K562 (cell line): ENCODE data around the gene MED28. TPM values are rescaled to one million over a fixed set of nuclear protein-coding genes. Genes with fewer than 3 reads are reported as not detected.

Source experiments
- ATAC-seq: fragments of 200-7000 bp; cut with Tn5 transposase; 3 replicates; pipeline ENCODE4 v1.9.1; 2020; ENCODE audit warnings: moderate library complexity
- BruUV-seq: library from RNA; stranded (reverse); fragments of 400-500 nt; replicated peaks from 2 replicates; lab custom pipeline; 2021; lab: Mats Ljungman, UMichigan
- CTCF ChIA-PET: fragments of 300-600 bp; formaldehyde crosslinking; extraction: SDS; loops from one replicate; lab custom pipeline; 2021; ENCODE audit warnings: low intra/inter-chr PET ratio; lab: Yijun Ruan, JAX
- POLR2A ChIA-PET: fragments of 300-600, 350-650 bp; sonication (Branson Sonifier 250); formaldehyde crosslinking; extraction: SDS; loops from one replicate; lab custom pipeline; 2021; ENCODE audit warnings: antibody characterized with exemption, inconsistent platforms; lab: Yijun Ruan, JAX
- DNase-seq, 4 experiments: peaks; one replicate each; pipeline versions ENCODE4 v3.0.0 to v3.0.0-alpha.2; 2011 to 2018; ENCODE audit warnings: low spot score in 3 of 4, mixed read lengths in 3 of 4; ENCODE audit errors: extremely low read depth in 1 of 4
- FAIRE-seq: peaks from 2 replicates; lab custom pipeline; 2011; peaks lifted over from hg19 to GRCh38; lab: Jason Lieb, UNC
- H2AFZ ChIP-seq: 2 replicates; pipeline ENCODE4 v1.6.0; 2011; ENCODE audit warnings: low read depth, low read length, control low read depth, inconsistent platforms
- H3K27ac ChIP-seq: fragments of 200-600 bp; 3 replicates; pipeline ENCODE4 v1.8.0; 2011; ENCODE audit warnings: low read depth, mild to moderate bottlenecking, control low read depth, inconsistent platforms, low read length, moderate library complexity, mixed read lengths; ENCODE audit errors: extremely low read depth
- H3K27me3 ChIP-seq, 2 experiments: fragments of 300-600 bp in 1 of 2; 2 replicates in 1 of 2; 3 replicates in 1 of 2; pipeline versions ENCODE4 v1.6.0 to v1.8.0; 2011; ENCODE audit warnings: inconsistent platforms in 2 of 2, low read length in 2 of 2, mild to moderate bottlenecking in 1 of 2, mixed read lengths in 1 of 2, moderate library complexity in 1 of 2; ENCODE audit not compliant: control insufficient read depth in 2 of 2, insufficient read depth in 2 of 2
- H3K36me3 ChIP-seq: fragments of 300-600 bp; 3 replicates; pipeline ENCODE4 v1.8.0; 2011; ENCODE audit warnings: mild to moderate bottlenecking, low read length, inconsistent platforms; ENCODE audit not compliant: control insufficient read depth, insufficient read depth
- H3K4me1 ChIP-seq, 2 experiments: fragments of 200-600 bp in 1 of 2; replicated peaks in 1 of 2; 2 replicates in 1 of 2; 3 replicates in 1 of 2; pipeline versions ENCODE4 v1.5.1 to v1.8.0; 2011; ENCODE audit warnings: inconsistent platforms in 2 of 2, low read length in 2 of 2, mild to moderate bottlenecking in 1 of 2, mixed read lengths in 1 of 2, moderate library complexity in 1 of 2; ENCODE audit not compliant: control insufficient read depth in 2 of 2, insufficient read depth in 2 of 2
- H3K4me2 ChIP-seq: 2 replicates; pipeline ENCODE4 v1.6.1; 2011; ENCODE audit warnings: low read length, control low read depth, inconsistent platforms, mixed read lengths; ENCODE audit not compliant: insufficient read depth
- H3K4me3 ChIP-seq: fragments of 200-600 bp; sonication (generic), shearing (Covaris generic); 2 replicates; pipeline ENCODE4 v1.5.1; 2016; ENCODE audit warnings: control low read depth, inconsistent platforms
- H3K79me2 ChIP-seq: fragments of 200-600 bp; 3 replicates; pipeline ENCODE4 v1.8.0; 2011; ENCODE audit warnings: low read length, inconsistent platforms; ENCODE audit not compliant: control insufficient read depth, insufficient read depth
- H3K9ac ChIP-seq, 2 experiments: 2 replicates each; pipeline versions ENCODE4 v1.6.0 to v1.6.1; 2011; ENCODE audit warnings: low read depth in 2 of 2, low read length in 2 of 2, control low read depth in 1 of 2, inconsistent platforms in 1 of 2, mild to moderate bottlenecking in 1 of 2, mixed read lengths in 1 of 2; ENCODE audit not compliant: insufficient read depth in 1 of 2
- H3K9me1 ChIP-seq: one replicate; pipeline ENCODE4 v1.6.0; 2011; ENCODE audit warnings: inconsistent platforms, mild to moderate bottlenecking, low read length, moderate library complexity; ENCODE audit not compliant: control insufficient read depth, insufficient read depth
- H3K9me3 ChIP-seq: replicated peaks from 2 replicates; pipeline ENCODE4 v1.5.1; 2011; ENCODE audit warnings: low read depth, low read length, inconsistent platforms; ENCODE audit not compliant: control insufficient read depth, insufficient read depth
- H4K20me1 ChIP-seq: replicated peaks from 2 replicates; pipeline ENCODE4 v1.6.1; 2011; ENCODE audit warnings: low read length, inconsistent platforms, mixed read lengths; ENCODE audit not compliant: control insufficient read depth, insufficient read depth
- MCM2 ChIP-seq: fragments of 450-650 bp; IDR thresholded peaks from 2 replicates; pipeline ENCODE4 v1.6.1; 2017; ENCODE audit warnings: low read depth, mild to moderate bottlenecking
- POLR3G ChIP-seq: IDR thresholded peaks from 2 replicates; pipeline ENCODE4 v1.6.1; 2011; ENCODE audit not compliant: insufficient read length, insufficient replicate concordance; ENCODE audit errors: extremely low read depth
- RNF2 ChIP-seq: sonication (generic); IDR thresholded peaks from 2 replicates; pipeline ENCODE4 v1.6.1; 2016
- SNIP1 ChIP-seq: fragments of 450-650 bp; IDR thresholded peaks from 2 replicates; pipeline ENCODE4 v1.7.1; 2017; ENCODE audit warnings: low read depth, mild to moderate bottlenecking
- SUPT5H ChIP-seq: fragments of 450-650 bp; IDR thresholded peaks from 2 replicates; pipeline ENCODE4 v1.6.1; 2016
- TGIF2 ChIP-seq: sonication (generic); formaldehyde crosslinking; IDR thresholded peaks from 2 replicates; pipeline ENCODE4 v1.8.1; 2022; ENCODE audit warnings: mild to moderate bottlenecking, missing genetic modification reagents, moderate library complexity
- TOE1 ChIP-seq, 2 experiments: fragments of 450-650 bp in 1 of 2; sonication (generic) in 1 of 2; formaldehyde crosslinking in 1 of 2; IDR thresholded peaks; 2 replicates each; pipeline versions ENCODE4 v1.7.1 to v1.8.0; 2016 to 2022; ENCODE audit warnings: borderline replicate concordance in 2 of 2, mild to moderate bottlenecking in 2 of 2, antibody characterized with exemption in 1 of 2, inconsistent platforms in 1 of 2, low read depth in 1 of 2, missing genetic modification reagents in 1 of 2, moderate library complexity in 1 of 2
- WHSC1 ChIP-seq: IDR thresholded peaks from one replicate; pipeline ENCODE4 v1.6.1; 2012; ENCODE audit warnings: low read length, control low read depth, inconsistent platforms
- WGBS: fragments of 100-300 bp; shearing (Covaris generic); methylation state at CpG from one replicate; pipeline ENCODE4 v1.1.6; 2016; ENCODE audit warnings: low coverage, mixed read lengths; ENCODE audit not compliant: insufficient coverage; ENCODE audit errors: missing lambda C conversion rate; 5-methylcytosine and 5-hydroxymethylcytosine counted together
- in situ Hi-C: fragments of 300-500 bp; cut with MboI; formaldehyde crosslinking; loops from 4 replicates; pipeline ENCODE4 v1.15.0; 2018; ENCODE audit warnings: inconsistent platforms, mixed read lengths
- intact Hi-C: fragments of 100-400 bp; cut with micrococcal nuclease; formaldehyde crosslinking; loops from 2 replicates; pipeline ENCODE4 v1.14.2; 2022
- polyA plus RNA-seq, 8 experiments: library from polyadenylated mRNA; depleted of rRNA in 4 of 8; stranded (reverse) in 5 of 8; unstranded in 3 of 8; fragments of >200 nt; fragmentation: Nextera tagmentation in 2 of 8; fragmentation: Illumina TruSeq in 1 of 8; extraction: Ambion mirVana in 2 of 8; extraction: Trizol in 1 of 8; gene quantifications; 2 replicates each; pipeline versions ENCODE4 v1.2.1 to v1.2.3, GENCODE V29; 2011 to 2014; ENCODE audit warnings: inconsistent platforms in 1 of 8, missing spikeins in 1 of 8
- total RNA-seq, 7 experiments: library from RNA; depleted of rRNA in 6 of 7; stranded (reverse); fragments of >200 nt in 6 of 7; fragmentation: Illumina TruSeq in 2 of 7; extraction: Trizol in 2 of 7; gene quantifications; 2 replicates each; pipeline versions ENCODE4 v1.2.1 to v1.2.3, GENCODE V29; 2011 to 2021; ENCODE audit warnings: low replicate concordance in 1 of 7
- TF ChIP-seq, protein P1 (sequence below): fragments of 450-650 bp; IDR thresholded peaks from 2 replicates; pipeline ENCODE4 v1.6.1; 2016; ENCODE audit warnings: low read depth, mild to moderate bottlenecking, moderate library complexity

Gene MED28
- total and polyA plus RNA-seq, 9 of the 15 experiments (the other 6 are each of a cell fraction or from before 2014, with no cell fraction given): 15.5 to 93.8 (median 50.5) TPM

DNA sequence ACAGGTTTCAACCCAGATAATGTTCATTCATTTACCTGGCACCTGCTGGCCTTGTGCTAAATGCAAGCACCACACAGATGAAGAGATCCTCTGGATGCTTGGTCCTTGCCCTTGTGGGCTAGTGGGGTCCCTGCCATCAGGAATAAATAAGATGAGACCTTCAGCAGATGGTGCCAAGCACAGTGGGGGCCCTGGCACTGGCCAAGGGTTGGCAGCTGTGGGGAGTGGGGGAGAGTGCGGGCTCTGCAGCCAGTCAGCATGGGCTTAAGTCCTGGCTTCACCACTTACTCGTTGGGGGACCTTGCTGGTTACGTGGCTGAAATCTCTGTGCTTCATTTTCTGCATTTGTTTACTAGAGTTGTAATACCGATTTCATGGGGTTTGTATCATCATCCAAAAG lies 30.5 kb upstream of the MED28 start (continued):
- TF ChIP-seq, protein P1, sequence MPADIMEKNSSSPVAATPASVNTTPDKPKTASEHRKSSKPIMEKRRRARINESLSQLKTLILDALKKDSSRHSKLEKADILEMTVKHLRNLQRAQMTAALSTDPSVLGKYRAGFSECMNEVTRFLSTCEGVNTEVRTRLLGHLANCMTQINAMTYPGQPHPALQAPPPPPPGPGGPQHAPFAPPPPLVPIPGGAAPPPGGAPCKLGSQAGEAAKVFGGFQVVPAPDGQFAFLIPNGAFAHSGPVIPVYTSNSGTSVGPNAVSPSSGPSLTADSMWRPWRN: no peak
- no peak for TF ChIP-seq WHSC1
- TF ChIP-seq, all 486 proteins: peak for 0

GRCh38 chr4:17584521-17585213 lies 29.8 kb upstream of the MED28 start:
- H3K36me3 ChIP-seq: peaks cover 97% of the 10 kb centered on the region
- H3K4me1 ChIP-seq: no peaks in the 10 kb centered on the region
- no peak overlapping the region for H3K9ac ChIP-seq
- no peaks in the 10 kb centered on the region for H3K9me1 ChIP-seq
- ChIA-PET CTCF (no interaction called here), POLR2A (interaction anchor here (0.6 kb wide), 1 partner anchor 18 kb away, joined by 4 read pairs; no protein-coding TSS in a partner anchor)
- H3K79me2 ChIP-seq: no peaks in the 10 kb centered on the region; the same call in 2 of the 3 replicates
- no peak overlapping the region for H3K4me2 ChIP-seq
- FAIRE-seq: no peak
- no peaks in the 10 kb centered on the region for H3K27me3 ChIP-seq
- intact Hi-C loops: no loop called here
- H2AFZ ChIP-seq: no peak overlapping the region
- BruUV-seq: no TSS peak
- TF ChIP-seq SUPT5H (no peak), TGIF2 (CRISPR knock-in tag) (no peak), TOE1 (IDR thresholded peaks at IDR 0.05; ENCODE audit: borderline replicate concordance) (no peak), TOE1 (CRISPR knock-in tag; IDR thresholded peaks at IDR 0.05; ENCODE audit: borderline replicate concordance, low read depth) (no peak), MCM2 (no peak), POLR3G (no peak), RNF2 (no peak), SNIP1 (no peak)
- H3K27ac ChIP-seq: no peak overlapping the region
- no peak for DNase-seq
- ATAC-seq: no peak
- H3K4me3 ChIP-seq: no peak overlapping the region
- H4K20me1 ChIP-seq: no peaks in the 10 kb centered on the region
- H3K9me3 ChIP-seq: no peaks in the 10 kb centered on the region
- in situ Hi-C loops: no loop called here
- 92% methylated on average over 10 of the region's 10 CpGs for WGBS
